Neural progenitor cell (in vitro differentiated cells): ENCODE results near the gene OSTF1.

Experiments
- EZH2 ChIP-seq: fragments of 200-600 bp; sonication (generic); IDR thresholded peaks from 2 replicates; pipeline ENCODE4 v1.6.1; 2017; ENCODE audit warnings: antibody characterized with exemption, mild to moderate bottlenecking, moderate library complexity
- EZH2phosphoT487 ChIP-seq: fragments of 200-600 bp; sonication (generic); IDR thresholded peaks from 2 replicates; pipeline ENCODE4 v1.6.1; 2017; ENCODE audit warnings: antibody characterized with exemption
- TF ChIP-seq, protein P1 (sequence below): fragments of 200-600 bp; sonication (generic); IDR thresholded peaks from 2 replicates; pipeline ENCODE4 v1.5.1; 2017; ENCODE audit warnings: antibody characterized with exemption, mild to moderate bottlenecking

DNA sequence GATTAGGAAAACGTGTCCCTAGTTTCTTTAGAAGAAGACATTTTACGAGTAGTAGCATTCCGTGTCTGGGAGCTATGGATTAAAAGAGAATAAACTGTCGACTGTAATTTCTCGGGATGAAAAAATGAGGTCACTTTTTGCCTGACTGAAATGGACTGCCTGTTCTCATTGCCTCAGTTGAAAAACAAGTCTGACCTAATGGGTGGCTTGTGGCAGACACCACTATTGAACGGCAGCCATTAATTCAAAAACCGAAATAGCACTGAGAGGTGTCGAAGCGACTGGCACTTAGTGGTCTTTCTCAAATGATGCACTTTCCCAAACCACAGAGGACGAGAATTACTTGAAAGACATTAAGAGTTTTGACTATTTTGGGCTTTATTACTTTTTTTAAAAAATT lies 35.4 kb downstream of the OSTF1 start:
- TF ChIP-seq, protein P1, sequence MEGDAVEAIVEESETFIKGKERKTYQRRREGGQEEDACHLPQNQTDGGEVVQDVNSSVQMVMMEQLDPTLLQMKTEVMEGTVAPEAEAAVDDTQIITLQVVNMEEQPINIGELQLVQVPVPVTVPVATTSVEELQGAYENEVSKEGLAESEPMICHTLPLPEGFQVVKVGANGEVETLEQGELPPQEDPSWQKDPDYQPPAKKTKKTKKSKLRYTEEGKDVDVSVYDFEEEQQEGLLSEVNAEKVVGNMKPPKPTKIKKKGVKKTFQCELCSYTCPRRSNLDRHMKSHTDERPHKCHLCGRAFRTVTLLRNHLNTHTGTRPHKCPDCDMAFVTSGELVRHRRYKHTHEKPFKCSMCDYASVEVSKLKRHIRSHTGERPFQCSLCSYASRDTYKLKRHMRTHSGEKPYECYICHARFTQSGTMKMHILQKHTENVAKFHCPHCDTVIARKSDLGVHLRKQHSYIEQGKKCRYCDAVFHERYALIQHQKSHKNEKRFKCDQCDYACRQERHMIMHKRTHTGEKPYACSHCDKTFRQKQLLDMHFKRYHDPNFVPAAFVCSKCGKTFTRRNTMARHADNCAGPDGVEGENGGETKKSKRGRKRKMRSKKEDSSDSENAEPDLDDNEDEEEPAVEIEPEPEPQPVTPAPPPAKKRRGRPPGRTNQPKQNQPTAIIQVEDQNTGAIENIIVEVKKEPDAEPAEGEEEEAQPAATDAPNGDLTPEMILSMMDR, result no peak
- no peak for TF ChIP-seq EZH2
- no peak for TF ChIP-seq EZH2phosphoT487
